HepG2 (cell line): ENCODE measurements around the gene NINL.

Source experiments
- ESRRA ChIP-seq: sonication (generic); formaldehyde crosslinking; IDR thresholded peaks from 2 replicates; pipeline ENCODE4 v1.5.1; 2020; ENCODE audit warnings: mild to moderate bottlenecking, low read depth, missing genetic modification reagents
- KDM1A ChIP-seq: IDR thresholded peaks from 2 replicates; pipeline ENCODE4 v1.6.1; 2016; ENCODE audit warnings: missing compliant biosample characterization
- RFX5 ChIP-seq: IDR thresholded peaks from 2 replicates; pipeline ENCODE4 v1.6.1; 2011; ENCODE audit warnings: low read depth, low read length, improper control_type of control experiment
- TAF1 ChIP-seq: sonication (generic); formaldehyde crosslinking; IDR thresholded peaks from 2 replicates; pipeline ENCODE4 v1.4.0; 2020; ENCODE audit warnings: missing genetic modification reagents
- ZNF354B ChIP-seq: sonication (generic); formaldehyde crosslinking; IDR thresholded peaks from 2 replicates; pipeline ENCODE4 v1.8.0; 2022; ENCODE audit warnings: mild to moderate bottlenecking, missing genetic modification reagents
- TF ChIP-seq, protein P1 (sequence below): sonication (generic); formaldehyde crosslinking; IDR thresholded peaks from 2 replicates; pipeline ENCODE4 v1.8.1; 2023; ENCODE audit warnings: mild to moderate bottlenecking, missing genetic modification reagents
- TF ChIP-seq, protein P2 (sequence below): sonication (generic); formaldehyde crosslinking; conservative IDR thresholded peaks from 2 replicates; pipeline ENCODE4 v1.8.1; 2023; ENCODE audit warnings: missing genetic modification reagents
- TF ChIP-seq, protein P3 (sequence below): sonication (generic); formaldehyde crosslinking; IDR thresholded peaks from 2 replicates; pipeline ENCODE4 v1.4.0; 2020; ENCODE audit warnings: missing genetic modification reagents
- TF ChIP-seq, protein P4 (sequence below): sonication (generic); formaldehyde crosslinking; conservative IDR thresholded peaks from 2 replicates; pipeline ENCODE4 v1.4.0; 2020; ENCODE audit warnings: missing genetic modification reagents

DNA sequence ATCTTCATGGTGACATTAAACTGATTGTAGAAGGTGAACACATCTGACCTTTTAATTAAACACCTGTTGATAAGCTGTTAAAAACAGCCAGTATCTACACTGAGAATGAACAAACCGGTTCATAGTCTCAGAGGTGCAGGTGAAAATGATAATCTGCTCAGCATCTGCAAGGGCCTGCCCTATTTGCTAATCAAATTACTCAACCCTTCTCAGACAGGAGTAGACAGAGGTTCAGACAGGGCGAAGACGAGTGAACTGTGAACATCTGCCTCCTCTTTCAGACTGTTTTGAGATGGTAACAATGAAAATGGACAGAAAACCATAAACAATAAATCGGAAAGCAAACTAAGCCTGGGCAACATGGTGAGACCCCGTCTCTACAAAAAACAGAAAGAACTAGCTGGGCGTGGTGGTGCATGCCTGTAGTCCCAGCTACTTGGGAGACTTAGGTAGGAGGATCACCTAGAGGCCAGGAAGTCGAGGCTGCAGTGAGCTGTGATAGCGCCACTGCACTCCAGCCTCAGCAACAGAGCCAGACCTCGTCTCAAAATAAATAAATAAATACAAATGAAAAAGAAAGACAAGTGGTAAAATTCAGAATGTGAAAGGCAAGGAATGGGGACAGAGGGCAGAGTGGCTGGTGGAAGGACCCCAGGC is 55.9 kb downstream of the NINL start:
- TF ChIP-seq, protein P1, sequence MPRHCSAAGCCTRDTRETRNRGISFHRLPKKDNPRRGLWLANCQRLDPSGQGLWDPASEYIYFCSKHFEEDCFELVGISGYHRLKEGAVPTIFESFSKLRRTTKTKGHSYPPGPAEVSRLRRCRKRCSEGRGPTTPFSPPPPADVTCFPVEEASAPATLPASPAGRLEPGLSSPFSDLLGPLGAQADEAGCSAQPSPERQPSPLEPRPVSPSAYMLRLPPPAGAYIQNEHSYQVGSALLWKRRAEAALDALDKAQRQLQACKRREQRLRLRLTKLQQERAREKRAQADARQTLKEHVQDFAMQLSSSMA, result no peak
- no peak for TF ChIP-seq TAF1
- TF ChIP-seq, protein P2, sequence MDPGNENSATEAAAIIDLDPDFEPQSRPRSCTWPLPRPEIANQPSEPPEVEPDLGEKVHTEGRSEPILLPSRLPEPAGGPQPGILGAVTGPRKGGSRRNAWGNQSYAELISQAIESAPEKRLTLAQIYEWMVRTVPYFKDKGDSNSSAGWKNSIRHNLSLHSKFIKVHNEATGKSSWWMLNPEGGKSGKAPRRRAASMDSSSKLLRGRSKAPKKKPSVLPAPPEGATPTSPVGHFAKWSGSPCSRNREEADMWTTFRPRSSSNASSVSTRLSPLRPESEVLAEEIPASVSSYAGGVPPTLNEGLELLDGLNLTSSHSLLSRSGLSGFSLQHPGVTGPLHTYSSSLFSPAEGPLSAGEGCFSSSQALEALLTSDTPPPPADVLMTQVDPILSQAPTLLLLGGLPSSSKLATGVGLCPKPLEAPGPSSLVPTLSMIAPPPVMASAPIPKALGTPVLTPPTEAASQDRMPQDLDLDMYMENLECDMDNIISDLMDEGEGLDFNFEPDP (CRISPR knock-in tag), result no peak
- no peak for TF ChIP-seq KDM1A
- no peak for TF ChIP-seq ZNF354B
- TF ChIP-seq, protein P3, sequence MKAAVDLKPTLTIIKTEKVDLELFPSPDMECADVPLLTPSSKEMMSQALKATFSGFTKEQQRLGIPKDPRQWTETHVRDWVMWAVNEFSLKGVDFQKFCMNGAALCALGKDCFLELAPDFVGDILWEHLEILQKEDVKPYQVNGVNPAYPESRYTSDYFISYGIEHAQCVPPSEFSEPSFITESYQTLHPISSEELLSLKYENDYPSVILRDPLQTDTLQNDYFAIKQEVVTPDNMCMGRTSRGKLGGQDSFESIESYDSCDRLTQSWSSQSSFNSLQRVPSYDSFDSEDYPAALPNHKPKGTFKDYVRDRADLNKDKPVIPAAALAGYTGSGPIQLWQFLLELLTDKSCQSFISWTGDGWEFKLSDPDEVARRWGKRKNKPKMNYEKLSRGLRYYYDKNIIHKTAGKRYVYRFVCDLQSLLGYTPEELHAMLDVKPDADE, result no peak
- no peak for TF ChIP-seq ESRRA (CRISPR knock-in tag)
- TF ChIP-seq, protein P4, sequence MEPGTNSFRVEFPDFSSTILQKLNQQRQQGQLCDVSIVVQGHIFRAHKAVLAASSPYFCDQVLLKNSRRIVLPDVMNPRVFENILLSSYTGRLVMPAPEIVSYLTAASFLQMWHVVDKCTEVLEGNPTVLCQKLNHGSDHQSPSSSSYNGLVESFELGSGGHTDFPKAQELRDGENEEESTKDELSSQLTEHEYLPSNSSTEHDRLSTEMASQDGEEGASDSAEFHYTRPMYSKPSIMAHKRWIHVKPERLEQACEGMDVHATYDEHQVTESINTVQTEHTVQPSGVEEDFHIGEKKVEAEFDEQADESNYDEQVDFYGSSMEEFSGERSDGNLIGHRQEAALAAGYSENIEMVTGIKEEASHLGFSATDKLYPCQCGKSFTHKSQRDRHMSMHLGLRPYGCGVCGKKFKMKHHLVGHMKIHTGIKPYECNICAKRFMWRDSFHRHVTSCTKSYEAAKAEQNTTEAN (CRISPR knock-in tag), result no peak
- no peak for TF ChIP-seq RFX5
